GM19395 (cell line): ENCODE data around the gene CDC25A.

Experiments
- ATAC-seq: cut with Tn5 transposase; IDR thresholded peaks from one replicate; pipeline ENCODE4 v1.9.1; 2021; ENCODE audit warnings: mild to moderate bottlenecking, moderate library complexity; ENCODE audit not compliant: unreplicated experiment

CDC25A gene

GRCh38 chr3:48110463-48110862 lies 77.8 kb downstream of the CDC25A start:
- ATAC-seq, result no peak

DNA sequence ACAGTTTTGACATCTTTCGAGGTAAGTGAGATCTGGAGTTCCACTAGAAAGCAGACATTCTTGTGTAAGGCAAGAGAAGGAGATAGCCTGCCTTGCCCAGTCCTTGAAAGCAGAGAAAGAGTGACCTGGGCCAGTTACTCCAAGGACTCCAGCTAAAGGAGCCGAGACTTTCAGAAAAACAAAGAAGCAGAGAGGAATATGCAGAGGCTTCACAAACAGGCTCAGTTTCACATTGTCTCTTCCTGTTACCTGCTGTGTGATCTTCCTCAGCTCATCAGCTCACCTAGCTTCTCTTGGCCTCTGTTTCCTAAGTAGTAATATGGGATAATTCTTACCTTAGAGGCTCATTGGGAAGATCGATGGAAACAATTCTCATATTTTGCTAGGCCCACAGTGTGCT lies 81.0 kb downstream of the CDC25A start:
- ATAC-seq, result no peak
